ENCODE results near the gene ZDHHC8. TPM values are rescaled to one million over a fixed set of nuclear protein-coding genes. Genes with fewer than 3 reads are reported as not detected.
A peak's percentile ranks its signal among the peaks of the same experiment; 100 is the strongest.

ZDHHC8 gene
- total RNA-seq, 1 experiment from 2014 or later = 39.9 TPM

DNA sequence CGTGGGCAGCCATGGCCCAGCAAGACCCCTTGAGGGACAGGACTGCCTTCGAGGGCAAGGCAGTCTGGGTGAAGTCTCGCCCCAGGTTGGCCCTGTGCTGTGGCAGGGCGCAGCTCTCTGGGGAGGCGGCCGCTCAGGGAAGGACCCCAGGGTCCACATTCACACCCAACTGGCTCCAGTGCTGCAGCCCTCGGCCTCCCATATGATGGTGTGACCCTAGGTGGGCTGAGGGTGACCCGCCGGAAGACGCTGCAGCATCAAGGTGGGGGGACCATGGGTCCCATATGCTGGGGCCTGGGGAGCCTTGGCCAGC, 47.3 kb downstream of the ZDHHC8 start:
- TF ChIP-seq, protein P1, sequence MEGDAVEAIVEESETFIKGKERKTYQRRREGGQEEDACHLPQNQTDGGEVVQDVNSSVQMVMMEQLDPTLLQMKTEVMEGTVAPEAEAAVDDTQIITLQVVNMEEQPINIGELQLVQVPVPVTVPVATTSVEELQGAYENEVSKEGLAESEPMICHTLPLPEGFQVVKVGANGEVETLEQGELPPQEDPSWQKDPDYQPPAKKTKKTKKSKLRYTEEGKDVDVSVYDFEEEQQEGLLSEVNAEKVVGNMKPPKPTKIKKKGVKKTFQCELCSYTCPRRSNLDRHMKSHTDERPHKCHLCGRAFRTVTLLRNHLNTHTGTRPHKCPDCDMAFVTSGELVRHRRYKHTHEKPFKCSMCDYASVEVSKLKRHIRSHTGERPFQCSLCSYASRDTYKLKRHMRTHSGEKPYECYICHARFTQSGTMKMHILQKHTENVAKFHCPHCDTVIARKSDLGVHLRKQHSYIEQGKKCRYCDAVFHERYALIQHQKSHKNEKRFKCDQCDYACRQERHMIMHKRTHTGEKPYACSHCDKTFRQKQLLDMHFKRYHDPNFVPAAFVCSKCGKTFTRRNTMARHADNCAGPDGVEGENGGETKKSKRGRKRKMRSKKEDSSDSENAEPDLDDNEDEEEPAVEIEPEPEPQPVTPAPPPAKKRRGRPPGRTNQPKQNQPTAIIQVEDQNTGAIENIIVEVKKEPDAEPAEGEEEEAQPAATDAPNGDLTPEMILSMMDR (IDR thresholded peaks at IDR 0.05; ENCODE audit: insufficient read depth in 1 of 2, low read depth in 1 of 2, low read length in 1 of 2, severe bottlenecking in 1 of 2, unreplicated experiment in 1 of 2) = no peak
- Mint-ChIP-seq H3K36me3 (ENCODE audit: insufficient read depth, unreplicated experiment) (no peaks in the 10 kb centered on the region), H3K9me3 (ENCODE audit: unreplicated experiment) (no peaks in the 10 kb centered on the region), H3K4me3 (ENCODE audit: unreplicated experiment) (no peak overlapping the region), H3K27me3 (ENCODE audit: insufficient read depth, unreplicated experiment) (no peaks in the 10 kb centered on the region), H3K4me1 (ENCODE audit: low read depth, unreplicated experiment) (no peaks in the 10 kb centered on the region), H3K27ac (ENCODE audit: unreplicated experiment) (no peak overlapping the region)
- intact Hi-C loops (cut with micrococcal nuclease; ENCODE audit: unreplicated experiment) = no loop called here
- Histone ChIP-seq H3K27me3 (replicated peaks; ENCODE audit: control insufficient read depth, insufficient read depth, low read length) (no peaks in the 10 kb centered on the region), H3K4me1 (peaks cover under 1% of the 10 kb centered on the region), H3K9me3 (no peaks in the 10 kb centered on the region), H3K4me3 (ENCODE audit: low read depth, low read length) (no peak overlapping the region), H3K36me3 (ENCODE audit: control insufficient read depth, insufficient read depth, low read length) (no peaks in the 10 kb centered on the region)
- no TSS peak for BruUV-seq (replicated peaks)
- no peak for DNase-seq
- CTCF ChIA-PET = no interaction called here
- POLR2A ChIA-PET = no interaction called here

DNA sequence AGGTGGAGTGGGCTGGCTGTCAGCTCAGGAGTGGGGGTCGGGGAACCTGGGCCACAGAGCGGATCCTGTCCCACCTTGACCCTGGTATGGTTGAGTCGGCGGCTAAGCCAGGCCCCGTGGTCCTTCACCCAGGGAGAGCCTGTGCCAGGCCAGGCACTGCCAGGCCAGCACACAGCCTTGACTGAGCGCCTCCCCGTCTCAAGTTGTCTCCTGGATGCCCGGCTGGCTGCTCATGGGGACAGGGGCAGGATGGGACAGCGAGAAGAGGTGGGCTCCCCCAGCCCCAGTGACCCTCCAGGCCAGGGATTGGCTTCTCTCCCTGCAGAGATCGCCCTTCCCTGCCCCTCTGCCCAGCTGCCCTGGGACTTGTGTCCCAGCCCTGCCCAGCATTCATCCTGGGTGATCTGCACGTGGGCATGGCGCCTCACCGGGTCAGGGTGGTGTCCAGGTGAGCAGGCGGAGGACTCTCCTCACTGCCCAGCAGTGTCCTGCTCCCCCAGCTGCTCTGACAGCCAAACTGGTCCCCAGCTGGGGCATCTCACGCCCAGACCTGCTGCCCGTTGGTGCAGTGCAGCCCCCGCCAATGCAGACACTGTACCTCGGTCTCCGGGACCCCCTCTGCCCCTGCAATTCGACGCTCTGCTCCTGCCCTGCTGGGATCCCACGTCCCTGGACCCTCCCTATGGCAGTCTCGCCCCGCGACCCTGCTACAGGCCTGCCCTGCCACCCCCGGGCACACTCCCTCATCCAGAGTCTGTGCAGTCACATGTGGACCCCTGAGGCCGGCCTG, 48.0 kb downstream of the ZDHHC8 start:
- no peaks in the 10 kb centered on the region for H3K27me3 Mint-ChIP-seq (ENCODE audit: insufficient read depth, unreplicated experiment)

DNA sequence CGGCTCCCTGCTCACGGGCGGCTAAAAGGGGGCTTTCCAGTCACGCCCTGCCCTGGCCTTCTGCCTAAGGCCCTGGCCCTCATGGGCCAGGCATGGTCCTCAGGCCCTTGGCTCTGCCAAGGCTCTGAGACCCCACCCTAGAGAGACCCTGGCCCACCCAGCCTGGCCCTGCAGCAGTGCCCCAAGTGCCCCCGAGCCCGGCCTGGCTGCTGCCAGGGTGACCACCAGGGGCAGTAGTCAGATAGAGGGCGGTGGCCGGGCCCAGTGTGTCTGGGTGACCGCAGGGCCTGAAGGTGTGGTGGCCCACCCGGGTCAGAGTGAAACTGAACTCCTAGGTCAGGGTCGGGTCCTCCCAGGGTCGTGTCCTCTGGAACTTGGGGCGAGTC, 48.6 kb downstream of the ZDHHC8 start:
- intact Hi-C loops (cut with micrococcal nuclease; ENCODE audit: unreplicated experiment) = no loop called here
- Histone ChIP-seq H3K4me3 (ENCODE audit: low read depth, low read length) (no peak overlapping the region), H3K4me1 (no peaks in the 10 kb centered on the region), H3K27me3 (replicated peaks; ENCODE audit: control insufficient read depth, insufficient read depth, low read length) (no peaks in the 10 kb centered on the region), H3K9me3 (no peaks in the 10 kb centered on the region), H3K36me3 (ENCODE audit: control insufficient read depth, insufficient read depth, low read length) (no peaks in the 10 kb centered on the region)
- H3K4me1 Mint-ChIP-seq (ENCODE audit: low read depth, unreplicated experiment) = no peaks in the 10 kb centered on the region
- BruUV-seq (replicated peaks) = no TSS peak
- H3K9me3 Mint-ChIP-seq (ENCODE audit: unreplicated experiment) = no peaks in the 10 kb centered on the region
- TF ChIP-seq, protein P1 (IDR thresholded peaks at IDR 0.05; ENCODE audit: insufficient read depth in 1 of 2, low read depth in 1 of 2, low read length in 1 of 2, severe bottlenecking in 1 of 2, unreplicated experiment in 1 of 2) = peak; percentile 21 to 44
- no peak overlapping the region for H3K27ac Mint-ChIP-seq (ENCODE audit: unreplicated experiment)
- no peak overlapping the region for H3K4me3 Mint-ChIP-seq (ENCODE audit: unreplicated experiment)
- ChIA-PET POLR2A (no interaction called here), CTCF (no interaction called here)
- H3K36me3 Mint-ChIP-seq (ENCODE audit: insufficient read depth, unreplicated experiment) = no peaks in the 10 kb centered on the region
- DNase-seq = no peak
- no peaks in the 10 kb centered on the region for H3K27me3 Mint-ChIP-seq (ENCODE audit: insufficient read depth, unreplicated experiment)

More for the DNA sequence above, 48.0 kb downstream of the ZDHHC8 start:
- H3K4me3 ChIP-seq (ENCODE audit: low read depth, low read length) = no peak overlapping the region
- no peaks in the 10 kb centered on the region for H3K4me1 ChIP-seq
- H3K9me3 Mint-ChIP-seq (ENCODE audit: unreplicated experiment) = no peaks in the 10 kb centered on the region
- CTCF ChIA-PET = no interaction called here
- H3K4me3 Mint-ChIP-seq (ENCODE audit: unreplicated experiment) = no peak overlapping the region
- H3K9me3 ChIP-seq = no peaks in the 10 kb centered on the region
- BruUV-seq (replicated peaks) = no TSS peak
- no peak overlapping the region for H3K27ac Mint-ChIP-seq (ENCODE audit: unreplicated experiment)
- intact Hi-C loops (cut with micrococcal nuclease; ENCODE audit: unreplicated experiment) = no loop called here
- TF ChIP-seq, protein P1 (IDR thresholded peaks at IDR 0.05; ENCODE audit: insufficient read depth in 1 of 2, low read depth in 1 of 2, low read length in 1 of 2, severe bottlenecking in 1 of 2, unreplicated experiment in 1 of 2) = no peak
- DNase-seq = no peak
- POLR2A ChIA-PET = no interaction called here
- no peaks in the 10 kb centered on the region for H3K27me3 ChIP-seq (replicated peaks; ENCODE audit: control insufficient read depth, insufficient read depth, low read length)
- H3K36me3 ChIP-seq (ENCODE audit: control insufficient read depth, insufficient read depth, low read length) = no peaks in the 10 kb centered on the region
- no peaks in the 10 kb centered on the region for H3K36me3 Mint-ChIP-seq (ENCODE audit: insufficient read depth, unreplicated experiment)
- H3K4me1 Mint-ChIP-seq (ENCODE audit: low read depth, unreplicated experiment) = no peaks in the 10 kb centered on the region

Measured in Caco-2 (cell line).